Measurements from ENCODE around the gene KRT12. TPM values are rescaled to one million over a fixed set of nuclear protein-coding genes. Genes with fewer than 3 reads are reported as not detected.
A peak's percentile ranks its signal among the peaks of the same experiment; 100 is the strongest.

KRT12 gene
- total and polyA plus RNA-seq, 7 experiments from 2014 or later: not detected

- H3K27ac Mint-ChIP-seq: no peak overlapping the region
- H3K4me1 ChIP-seq (ENCODE audit: control insufficient read depth in 2 of 2, insufficient read depth in 2 of 2, low read length in 2 of 2): peaks cover 9 to 13% of the 10 kb centered on the region in 2 donors
- H3K36me3 Mint-ChIP-seq: peaks cover 7 to 47% (median 44%) of the 10 kb centered on the region in 5 donors
- peaks cover 17 to 43% (median 37%) of the 10 kb centered on the region in 7 donors for H3K4me1 Mint-ChIP-seq
- H3K27me3 ChIP-seq (ENCODE audit: control insufficient read depth in 2 of 2, insufficient read depth in 2 of 2, low read length in 2 of 2): no peaks in the 10 kb centered on the region
- ATAC-seq: no peak
- peaks cover 0 to 14% (median 4%) of the 10 kb centered on the region in 11 donors for H3K9me3 Mint-ChIP-seq
- H3K27ac ChIP-seq (ENCODE audit: low read depth, low read length): no peak overlapping the region
- POLR2A ChIA-PET: interaction anchor here (0.8 to 1.1 kb wide), 4 partner anchors 11 to 869 kb away, joined by 3 to 4 read pairs (median 4); partner anchors contain the start of gene EIF1
- H3K4me3 Mint-ChIP-seq: no peak overlapping the region
- H3K36me3 ChIP-seq (ENCODE audit: control insufficient read depth in 2 of 3, insufficient read depth in 3 of 3, low read length in 3 of 3): peaks cover 0 to 6% (median 4%) of the 10 kb centered on the region in 3 experiments
- H3K4me3 ChIP-seq (ENCODE audit: low read length): no peak overlapping the region
- no peaks in the 10 kb centered on the region for H3K9me3 ChIP-seq (ENCODE audit: control insufficient read depth in 2 of 3, low read length in 3 of 3)
- CTCF ChIA-PET: interaction anchor here (1.2 kb wide), 1 partner anchor 841 kb away, joined by 3 read pairs; no protein-coding TSS in a partner anchor
- DNase-seq: no peak
- intact Hi-C loops (cut with micrococcal nuclease): no loop called here
- peaks cover 7 to 21% (median 13%) of the 10 kb centered on the region in 5 donors for H3K27me3 Mint-ChIP-seq
Observed at GRCh38 chr17:40821536-40821935, 45.5 kb downstream of the KRT12 start.

GRCh38 chr17:40820228-40820838 is 46.7 kb downstream of the KRT12 start:
- intact Hi-C loops (cut with micrococcal nuclease): no loop called here
- H3K4me3 Mint-ChIP-seq: peak overlapping the region; percentile 29 to 98 (median 82)
- DNase-seq: no peak
- H3K27me3 ChIP-seq (ENCODE audit: control insufficient read depth in 2 of 2, insufficient read depth in 2 of 2, low read length in 2 of 2): no peaks in the 10 kb centered on the region
- H3K27ac Mint-ChIP-seq: peak overlapping the region in 5 of 9 donors; percentile 4 to 74 (median 59)
- H3K36me3 ChIP-seq (ENCODE audit: control insufficient read depth in 2 of 3, insufficient read depth in 3 of 3, low read length in 3 of 3): peaks cover 0 to 6% (median 4%) of the 10 kb centered on the region in 3 experiments
- H3K36me3 Mint-ChIP-seq: peaks cover 7 to 43% (median 36%) of the 10 kb centered on the region in 5 donors
- no peak for ATAC-seq
- H3K9me3 ChIP-seq (ENCODE audit: control insufficient read depth in 2 of 3, low read length in 3 of 3): no peaks in the 10 kb centered on the region
- peaks cover 16 to 38% (median 31%) of the 10 kb centered on the region in 7 donors for H3K4me1 Mint-ChIP-seq
- H3K4me3 ChIP-seq (ENCODE audit: low read length): no peak overlapping the region
- H3K27me3 Mint-ChIP-seq: peaks cover 7 to 15% (median 8%) of the 10 kb centered on the region in 5 donors
- ChIA-PET CTCF (no interaction called here), POLR2A (interaction anchor here (0.7 to 2.2 kb wide), 8 partner anchors 7 to 869 kb away, joined by 3 to 41 read pairs (median 3); partner anchors contain the start of gene EIF1)
- H3K27ac ChIP-seq (ENCODE audit: low read depth, low read length): no peak overlapping the region
- peaks cover 9 to 13% of the 10 kb centered on the region in 2 donors for H3K4me1 ChIP-seq (ENCODE audit: control insufficient read depth in 2 of 2, insufficient read depth in 2 of 2, low read length in 2 of 2)
- peaks cover 0 to 15% (median 4%) of the 10 kb centered on the region in 11 donors for H3K9me3 Mint-ChIP-seq

GRCh38 chr17:40819528-40820125 is 47.4 kb downstream of the KRT12 start:
- peaks cover 0 to 6% (median 4%) of the 10 kb centered on the region in 3 experiments for H3K36me3 ChIP-seq (ENCODE audit: control insufficient read depth in 2 of 3, insufficient read depth in 3 of 3, low read length in 3 of 3)
- Mint-ChIP-seq H3K4me1 (peaks cover 16 to 38% (median 31%) of the 10 kb centered on the region in 7 donors), H3K27ac (peak overlapping the region; percentile 74 to 98 (median 86)), H3K4me3 (peak overlapping the region; percentile 77 to 98 (median 82)), H3K36me3 (peaks cover 7 to 37% (median 35%) of the 10 kb centered on the region in 5 donors), H3K9me3 (peaks cover 0 to 15% (median 4%) of the 10 kb centered on the region in 11 donors), H3K27me3 (peaks cover 7 to 22% (median 9%) of the 10 kb centered on the region in 5 donors)
- no peak for DNase-seq
- CTCF ChIA-PET: interaction anchor here (0.8 to 1.5 kb wide), 3 partner anchors 16 to 846 kb away, joined by 3 to 8 read pairs (median 4); no protein-coding TSS in a partner anchor
- no peaks in the 10 kb centered on the region for H3K27me3 ChIP-seq (ENCODE audit: control insufficient read depth in 2 of 2, insufficient read depth in 2 of 2, low read length in 2 of 2)
- no peaks in the 10 kb centered on the region for H3K9me3 ChIP-seq (ENCODE audit: control insufficient read depth in 2 of 3, low read length in 3 of 3)
- peaks cover 9 to 13% of the 10 kb centered on the region in 2 donors for H3K4me1 ChIP-seq (ENCODE audit: control insufficient read depth in 2 of 2, insufficient read depth in 2 of 2, low read length in 2 of 2)
- no peak for ATAC-seq
- peak overlapping the region; percentile 69 for H3K4me3 ChIP-seq (ENCODE audit: low read length)
- intact Hi-C loops (cut with micrococcal nuclease): loop anchor here (2.0 to 10.0 kb wide), 3 partner anchors 171 to 848 kb away; partner anchors contain the start of gene SMARCE1 (in 1 of the 2)
- peak overlapping the region; percentile 76 for H3K27ac ChIP-seq (ENCODE audit: low read depth, low read length)
- POLR2A ChIA-PET: interaction anchor here (0.7 to 2.2 kb wide), 15 partner anchors 8 to 1417 kb away, joined by 3 to 41 read pairs (median 4); partner anchors contain the start of genes EIF1 and KRTAP16-1

GRCh38 chr17:40818733-40819527 is 48.1 kb downstream of the KRT12 start:
- intact Hi-C loops (cut with micrococcal nuclease): loop anchor here (1.0 to 10.0 kb wide), 5 partner anchors 170 to 869 kb away; partner anchors contain the start of genes EIF1 (in 1 of the 2) and SMARCE1 (in 1 of the 2)
- ChIA-PET POLR2A (interaction anchor here (0.6 to 2.2 kb wide), 26 partner anchors 9 to 1417 kb away, joined by 3 to 41 read pairs (median 3); partner anchors contain the start of genes EIF1 and KRTAP16-1), CTCF (interaction anchor here (0.6 to 1.5 kb wide), 6 partner anchors 15 to 847 kb away, joined by 3 to 8 read pairs (median 4); no protein-coding TSS in a partner anchor)
- DNase-seq: peak; percentile 74 to 89 (median 84)
- peak overlapping the region; percentile 76 for H3K27ac ChIP-seq (ENCODE audit: low read depth, low read length)
- Mint-ChIP-seq H3K4me1 (peaks cover 11 to 38% (median 31%) of the 10 kb centered on the region in 7 donors), H3K4me3 (peak overlapping the region; percentile 84 to 98 (median 94)), H3K36me3 (peaks cover 7 to 35% (median 32%) of the 10 kb centered on the region in 5 donors), H3K9me3 (peaks cover 0 to 15% (median 5%) of the 10 kb centered on the region in 11 donors), H3K27ac (peak overlapping the region; percentile 93 to 99 (median 96)), H3K27me3 (peaks cover 4 to 23% (median 16%) of the 10 kb centered on the region in 5 donors)
- no peaks in the 10 kb centered on the region for H3K9me3 ChIP-seq (ENCODE audit: control insufficient read depth in 2 of 3, low read length in 3 of 3)
- ATAC-seq: peak; percentile 92
- peak overlapping the region; percentile 70 for H3K4me3 ChIP-seq (ENCODE audit: low read length)
- peaks cover 0 to 6% (median 4%) of the 10 kb centered on the region in 3 experiments for H3K36me3 ChIP-seq (ENCODE audit: control insufficient read depth in 2 of 3, insufficient read depth in 3 of 3, low read length in 3 of 3)
- H3K27me3 ChIP-seq (ENCODE audit: control insufficient read depth in 2 of 2, insufficient read depth in 2 of 2, low read length in 2 of 2): no peaks in the 10 kb centered on the region
- peaks cover 9 to 13% of the 10 kb centered on the region in 2 donors for H3K4me1 ChIP-seq (ENCODE audit: control insufficient read depth in 2 of 2, insufficient read depth in 2 of 2, low read length in 2 of 2)

GRCh38 chr17:40818343-40818732 is 48.7 kb downstream of the KRT12 start:
- ATAC-seq (no peak), DNase-seq (peak in 1 of 9 donors; percentile 13)
- Histone ChIP-seq H3K36me3 (ENCODE audit: control insufficient read depth in 2 of 3, insufficient read depth in 3 of 3, low read length in 3 of 3) (peaks cover 0 to 6% (median 4%) of the 10 kb centered on the region in 3 experiments), H3K27me3 (ENCODE audit: control insufficient read depth in 2 of 2, insufficient read depth in 2 of 2, low read length in 2 of 2) (no peaks in the 10 kb centered on the region), H3K4me1 (ENCODE audit: control insufficient read depth in 2 of 2, insufficient read depth in 2 of 2, low read length in 2 of 2) (peaks cover 9 to 13% of the 10 kb centered on the region in 2 donors), H3K4me3 (ENCODE audit: low read length) (peak overlapping the region; percentile 70), H3K9me3 (ENCODE audit: control insufficient read depth in 2 of 3, low read length in 3 of 3) (no peaks in the 10 kb centered on the region), H3K27ac (ENCODE audit: low read depth, low read length) (peak overlapping the region; percentile 76)
- POLR2A ChIA-PET: interaction anchor here (0.6 to 2.2 kb wide), 18 partner anchors 13 to 1178 kb away, joined by 3 to 41 read pairs (median 3); partner anchors contain the start of genes EIF1 and KRTAP16-1
- CTCF ChIA-PET: interaction anchor here (0.6 to 1.5 kb wide), 3 partner anchors 831 to 848 kb away, joined by 3 to 8 read pairs (median 4); no protein-coding TSS in a partner anchor
- peak overlapping the region; percentile 84 to 98 (median 94) for H3K4me3 Mint-ChIP-seq
- peak overlapping the region; percentile 93 to 99 (median 96) for H3K27ac Mint-ChIP-seq
- peaks cover 7 to 23% (median 20%) of the 10 kb centered on the region in 5 donors for H3K27me3 Mint-ChIP-seq
- H3K36me3 Mint-ChIP-seq: peaks cover 7 to 38% (median 32%) of the 10 kb centered on the region in 5 donors
- H3K9me3 Mint-ChIP-seq: peaks cover 0 to 16% (median 5%) of the 10 kb centered on the region in 11 donors
- intact Hi-C loops (cut with micrococcal nuclease): loop anchor here (1.0 to 10.0 kb wide), 5 partner anchors 170 to 870 kb away; partner anchors contain the start of genes EIF1 (in 1 of the 2) and SMARCE1 (in 1 of the 2)
- peaks cover 10 to 38% (median 31%) of the 10 kb centered on the region in 7 donors for H3K4me1 Mint-ChIP-seq

All from naive thymus-derived CD4-positive, alpha-beta T cell (primary cell).